ENCODE measurements around the gene FAM107B.

DNA sequence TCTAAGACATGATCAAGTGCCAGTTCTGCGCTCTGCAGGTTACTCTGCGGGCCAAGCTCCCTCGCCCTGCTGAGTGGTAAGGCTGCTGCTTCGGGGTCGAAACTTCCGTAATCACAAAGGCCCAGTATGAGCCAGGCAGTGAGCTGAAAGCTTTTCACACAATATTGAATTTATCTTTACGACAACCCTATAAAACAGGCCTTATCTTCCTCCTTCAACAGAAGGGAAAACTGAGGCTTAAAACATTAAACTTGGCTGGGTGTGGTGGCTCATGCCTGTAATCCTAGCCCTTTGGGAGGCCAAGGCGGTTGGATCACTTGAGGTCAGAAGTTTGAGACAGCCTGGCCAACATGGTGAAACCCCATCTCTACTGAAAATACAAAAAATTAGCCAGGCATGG, 83.3 kb downstream of the FAM107B start:
- TF ChIP-seq YY1 (IDR thresholded peaks at IDR 0.05): no peak
- TF ChIP-seq, protein P1, sequence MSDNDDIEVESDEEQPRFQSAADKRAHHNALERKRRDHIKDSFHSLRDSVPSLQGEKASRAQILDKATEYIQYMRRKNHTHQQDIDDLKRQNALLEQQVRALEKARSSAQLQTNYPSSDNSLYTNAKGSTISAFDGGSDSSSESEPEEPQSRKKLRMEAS (IDR thresholded peaks at IDR 0.05): no peak
- no peak for TF ChIP-seq CTCF (IDR thresholded peaks at IDR 0.05; ENCODE audit: low read depth, low read length, missing input control)
- TF ChIP-seq, protein P2, sequence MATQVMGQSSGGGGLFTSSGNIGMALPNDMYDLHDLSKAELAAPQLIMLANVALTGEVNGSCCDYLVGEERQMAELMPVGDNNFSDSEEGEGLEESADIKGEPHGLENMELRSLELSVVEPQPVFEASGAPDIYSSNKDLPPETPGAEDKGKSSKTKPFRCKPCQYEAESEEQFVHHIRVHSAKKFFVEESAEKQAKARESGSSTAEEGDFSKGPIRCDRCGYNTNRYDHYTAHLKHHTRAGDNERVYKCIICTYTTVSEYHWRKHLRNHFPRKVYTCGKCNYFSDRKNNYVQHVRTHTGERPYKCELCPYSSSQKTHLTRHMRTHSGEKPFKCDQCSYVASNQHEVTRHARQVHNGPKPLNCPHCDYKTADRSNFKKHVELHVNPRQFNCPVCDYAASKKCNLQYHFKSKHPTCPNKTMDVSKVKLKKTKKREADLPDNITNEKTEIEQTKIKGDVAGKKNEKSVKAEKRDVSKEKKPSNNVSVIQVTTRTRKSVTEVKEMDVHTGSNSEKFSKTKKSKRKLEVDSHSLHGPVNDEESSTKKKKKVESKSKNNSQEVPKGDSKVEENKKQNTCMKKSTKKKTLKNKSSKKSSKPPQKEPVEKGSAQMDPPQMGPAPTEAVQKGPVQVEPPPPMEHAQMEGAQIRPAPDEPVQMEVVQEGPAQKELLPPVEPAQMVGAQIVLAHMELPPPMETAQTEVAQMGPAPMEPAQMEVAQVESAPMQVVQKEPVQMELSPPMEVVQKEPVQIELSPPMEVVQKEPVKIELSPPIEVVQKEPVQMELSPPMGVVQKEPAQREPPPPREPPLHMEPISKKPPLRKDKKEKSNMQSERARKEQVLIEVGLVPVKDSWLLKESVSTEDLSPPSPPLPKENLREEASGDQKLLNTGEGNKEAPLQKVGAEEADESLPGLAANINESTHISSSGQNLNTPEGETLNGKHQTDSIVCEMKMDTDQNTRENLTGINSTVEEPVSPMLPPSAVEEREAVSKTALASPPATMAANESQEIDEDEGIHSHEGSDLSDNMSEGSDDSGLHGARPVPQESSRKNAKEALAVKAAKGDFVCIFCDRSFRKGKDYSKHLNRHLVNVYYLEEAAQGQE (IDR thresholded peaks at IDR 0.05): no peak
- TF ChIP-seq ZBTB33 (IDR thresholded peaks at IDR 0.05): no peak
- TF ChIP-seq GABPA (IDR thresholded peaks at IDR 0.05 in 1 of 2, conservative IDR thresholded peaks at IDR 0.05 in 1 of 2): no peak
- no peak for TF ChIP-seq TAF1 (conservative IDR thresholded peaks at IDR 0.05)
- no peak for TF ChIP-seq JUND (IDR thresholded peaks at IDR 0.05)
